GM23338 (cell line): ENCODE results near the gene PDE4D. TPM values are rescaled to one million over a fixed set of nuclear protein-coding genes. Genes with fewer than 3 reads are reported as not detected.

Source experiments
- ATAC-seq: fragments of 200-7000 bp; cut with Tn5 transposase; 3 replicates; pipeline ENCODE4 v1.9.1; 2020
- DNase-seq: peaks from one replicate; pipeline ENCODE4 v3.0.0-alpha.2; 2015; ENCODE audit warnings: low spot score
- H2AFZ ChIP-seq: fragments of 200-600 bp; sonication (generic); 2 replicates; pipeline ENCODE4 v1.8.0; 2016; ENCODE audit warnings: antibody characterized with exemption, mild to moderate bottlenecking, moderate library complexity
- H3F3A ChIP-seq: fragments of 200-600 bp; sonication (generic); replicated peaks from 2 replicates; pipeline ENCODE4 v1.8.0; 2017; ENCODE audit warnings: antibody characterized with exemption, mixed run types, low read depth
- H3K27ac ChIP-seq: fragments of 200-600 bp; sonication (generic); 2 replicates; pipeline ENCODE4 v1.6.1; 2016; ENCODE audit warnings: low read depth
- H3K27me3 ChIP-seq: fragments of 200-600 bp; sonication (generic); 2 replicates; pipeline ENCODE4 v1.8.0; 2016; ENCODE audit warnings: mild to moderate bottlenecking, mixed run types, moderate library complexity; ENCODE audit not compliant: insufficient read depth
- H3K36me3 ChIP-seq: fragments of 200-600 bp; sonication (generic); 2 replicates; pipeline ENCODE4 v1.8.0; 2016; ENCODE audit warnings: mild to moderate bottlenecking; ENCODE audit not compliant: insufficient read depth
- H3K4me1 ChIP-seq: fragments of 200-600 bp; sonication (generic); 2 replicates; pipeline ENCODE4 v1.8.0; 2016; ENCODE audit warnings: mild to moderate bottlenecking, moderate library complexity; ENCODE audit not compliant: insufficient read depth
- H3K4me2 ChIP-seq: fragments of 200-600 bp; sonication (generic); 2 replicates; pipeline ENCODE4 v1.7.1; 2017; ENCODE audit warnings: mixed run types
- H3K4me3 ChIP-seq: fragments of 200-600 bp; sonication (generic); 2 replicates; pipeline ENCODE4 v1.6.1; 2016; ENCODE audit warnings: mixed run types
- H3K79me2 ChIP-seq: fragments of 200-600 bp; sonication (generic); replicated peaks from 2 replicates; pipeline ENCODE4 v1.8.0; 2017; ENCODE audit warnings: mild to moderate bottlenecking; ENCODE audit not compliant: insufficient read depth
- H3K9me2 ChIP-seq: fragments of 200-600 bp; sonication (generic); 2 replicates; pipeline ENCODE4 v1.8.0; 2017; ENCODE audit not compliant: insufficient read depth
- H4K20me1 ChIP-seq: fragments of 200-600 bp; sonication (generic); replicated peaks from 2 replicates; pipeline ENCODE4 v1.8.0; 2017; ENCODE audit warnings: mild to moderate bottlenecking; ENCODE audit not compliant: insufficient read depth
- H3K27ac Mint-ChIP-seq: 2 replicates; pipeline ENCODE4 v1.8.0; 2020; ENCODE audit warnings: inconsistent platforms, mild to moderate bottlenecking, moderate library complexity, mixed read lengths
- H3K27me3 Mint-ChIP-seq: 3 replicates; pipeline ENCODE4 v1.8.0; 2022; ENCODE audit warnings: low read depth, mild to moderate bottlenecking, moderate library complexity, mixed read lengths, inconsistent platforms; ENCODE audit not compliant: insufficient read depth, poor library complexity
- H3K36me3 Mint-ChIP-seq: 3 replicates; pipeline ENCODE4 v1.8.0; 2021; ENCODE audit warnings: low read depth, mild to moderate bottlenecking, inconsistent platforms, moderate library complexity, mixed read lengths
- H3K4me1 Mint-ChIP-seq: 3 replicates; pipeline ENCODE4 v1.8.0; 2020; ENCODE audit warnings: mild to moderate bottlenecking, inconsistent platforms, mixed read lengths
- H3K4me3 Mint-ChIP-seq: 3 replicates; pipeline ENCODE4 v1.8.0; 2021; ENCODE audit warnings: moderate library complexity, mild to moderate bottlenecking, inconsistent platforms, mixed read lengths
- H3K9me3 Mint-ChIP-seq: 3 replicates; pipeline ENCODE4 v1.8.0; 2020; ENCODE audit warnings: moderate library complexity, mild to moderate bottlenecking, inconsistent platforms, mixed read lengths
- CREB1 ChIP-seq: fragments of 250-450 bp; sonication (Bioruptor Pico); IDR thresholded peaks from 2 replicates; pipeline ENCODE4 v1.5.0; 2020; ENCODE audit warnings: low read depth, mild to moderate bottlenecking, moderate library complexity
- CTCF ChIP-seq, 2 experiments: fragments of 200-600 bp in 1 of 2; sonication (generic) in 1 of 2; conservative IDR thresholded peaks; 2 replicates each; pipeline versions ENCODE4 v1.5.1 to v1.6.1; 2016 to 2017; ENCODE audit warnings: antibody characterized with exemption in 2 of 2, low read depth in 2 of 2, mild to moderate bottlenecking in 2 of 2, moderate library complexity in 1 of 2
- ETS1 ChIP-seq: IDR thresholded peaks from 2 replicates; pipeline ENCODE4 v1.6.1; 2016; ENCODE audit warnings: antibody characterized with exemption
- EZH2 ChIP-seq: fragments of 200-600 bp; sonication (generic); IDR thresholded peaks from one replicate; pipeline ENCODE4 v1.8.0; 2017; ENCODE audit warnings: antibody characterized with exemption, mild to moderate bottlenecking, low read depth; ENCODE audit not compliant: unreplicated experiment
- POLR2AphosphoS5 ChIP-seq: IDR thresholded peaks from 2 replicates; pipeline ENCODE4 v1.6.1; 2016; ENCODE audit warnings: antibody characterized with exemption, low read depth
- STAT1 ChIP-seq: IDR thresholded peaks from one replicate; pipeline ENCODE4 v1.6.1; 2016; ENCODE audit warnings: antibody characterized with exemption; ENCODE audit not compliant: unreplicated experiment
- ZNF114 ChIP-seq: fragments of 250-450 bp; sonication (Bioruptor Pico); IDR thresholded peaks from 2 replicates; pipeline ENCODE4 v1.5.0; 2020; ENCODE audit warnings: mild to moderate bottlenecking, moderate library complexity
- ZNF331 ChIP-seq: fragments of 250-450 bp; sonication (Bioruptor Pico); IDR thresholded peaks from 2 replicates; pipeline ENCODE4 v1.5.0; 2020; ENCODE audit warnings: low read depth, mild to moderate bottlenecking, moderate library complexity
- polyA plus RNA-seq: library from polyadenylated mRNA; unstranded; fragments of >200 nt; fragmentation: Nextera tagmentation; extraction: Ambion mirVana; gene quantifications from 2 replicates; pipeline ENCODE4 v1.2.1, GENCODE V29; 2016
- total RNA-seq: library from RNA; depleted of rRNA; stranded (reverse); fragments of >200 nt; shearing (Covaris generic); gene quantifications from 2 replicates; pipeline ENCODE4 v1.2.3, GENCODE V29; 2014

PDE4D gene
- total and polyA plus RNA-seq, 2 experiments from 2014 or later, result 2.1 to 4.7 TPM

- Histone ChIP-seq H3K27ac (no peak overlapping the region), H3K27me3 (no peaks in the 10 kb centered on the region), H4K20me1 (no peaks in the 10 kb centered on the region), H3K4me3 (no peak overlapping the region), H3F3A (no peaks in the 10 kb centered on the region), H3K79me2 (no peaks in the 10 kb centered on the region), H3K4me1 (no peaks in the 10 kb centered on the region), H2AFZ (no peak overlapping the region), H3K36me3 (no peaks in the 10 kb centered on the region), H3K9me2 (no peaks in the 10 kb centered on the region), H3K4me2 (no peak overlapping the region)
- no peak overlapping the region for H3K4me3 Mint-ChIP-seq
- no peaks in the 10 kb centered on the region for H3K27me3 Mint-ChIP-seq
- H3K9me3 Mint-ChIP-seq, result no peaks in the 10 kb centered on the region
- no peak overlapping the region for H3K27ac Mint-ChIP-seq
- no peak for ATAC-seq
- H3K4me1 Mint-ChIP-seq, result no peaks in the 10 kb centered on the region
- TF ChIP-seq CREB1 (CRISPR knock-in tag), result no peak
- TF ChIP-seq POLR2AphosphoS5, result no peak
- no peaks in the 10 kb centered on the region for H3K36me3 Mint-ChIP-seq
- DNase-seq, result no peak
Observed at GRCh38 chr5:59337240-59337639, 556.3 kb downstream of the PDE4D start.

GRCh38 chr5:59335544-59335943 lies 558.0 kb downstream of the PDE4D start:
- no peak overlapping the region for H3K4me3 Mint-ChIP-seq
- no peaks in the 10 kb centered on the region for H3K9me3 Mint-ChIP-seq
- no peaks in the 10 kb centered on the region for H3K27me3 ChIP-seq
- no peak overlapping the region for H3K27ac Mint-ChIP-seq
- no peak overlapping the region for H2AFZ ChIP-seq
- no peak for ATAC-seq
- H3K9me2 ChIP-seq, result no peaks in the 10 kb centered on the region
- H3K79me2 ChIP-seq, result no peaks in the 10 kb centered on the region
- no peaks in the 10 kb centered on the region for H3K4me1 Mint-ChIP-seq
- no peaks in the 10 kb centered on the region for H3F3A ChIP-seq
- H3K4me1 ChIP-seq, result no peaks in the 10 kb centered on the region
- H3K27me3 Mint-ChIP-seq, result no peaks in the 10 kb centered on the region
- H3K36me3 ChIP-seq, result no peaks in the 10 kb centered on the region
- no peak overlapping the region for H3K4me3 ChIP-seq
- no peaks in the 10 kb centered on the region for H4K20me1 ChIP-seq
- no peak overlapping the region for H3K4me2 ChIP-seq
- H3K36me3 Mint-ChIP-seq, result no peaks in the 10 kb centered on the region
- peak; percentile 56 for DNase-seq
- H3K27ac ChIP-seq, result no peak overlapping the region
- TF ChIP-seq CTCF (conservative IDR thresholded peaks at IDR 0.05; ENCODE audit: low read depth in 2 of 2) (peak; percentile 46 to 58), EZH2 (no peak)

- Histone ChIP-seq H3K79me2 (no peaks in the 10 kb centered on the region), H3F3A (no peaks in the 10 kb centered on the region), H3K27ac (no peak overlapping the region), H2AFZ (no peak overlapping the region), H3K27me3 (no peaks in the 10 kb centered on the region), H4K20me1 (no peaks in the 10 kb centered on the region), H3K9me2 (no peaks in the 10 kb centered on the region), H3K4me3 (no peak overlapping the region), H3K4me1 (no peaks in the 10 kb centered on the region), H3K36me3 (no peaks in the 10 kb centered on the region), H3K4me2 (no peak overlapping the region)
- Mint-ChIP-seq H3K27me3 (no peaks in the 10 kb centered on the region), H3K9me3 (no peaks in the 10 kb centered on the region), H3K27ac (no peak overlapping the region), H3K36me3 (no peaks in the 10 kb centered on the region), H3K4me3 (no peak overlapping the region), H3K4me1 (no peaks in the 10 kb centered on the region)
- ATAC-seq (no peak), DNase-seq (no peak)
- TF ChIP-seq ZNF331 (CRISPR knock-in tag), result no peak
- no peak for TF ChIP-seq ETS1
- TF ChIP-seq ZNF114, result no peak
- TF ChIP-seq STAT1, result no peak
- no peak for TF ChIP-seq EZH2
Observed at GRCh38 chr5:59333416-59333815, 560.1 kb downstream of the PDE4D start.
